Lower leg skin (tissue), 3 donors: Measurements from ENCODE around the gene ZBTB33.

Experiments used
- POLR2A ChIP-seq, 2 donors: fragments of 450-650 bp; IDR thresholded peaks; one replicate each; pipeline ENCODE4 v1.6.1; 2016 to 2017; ENCODE audit warnings: antibody characterized with exemption in 2 of 2, mild to moderate bottlenecking in 1 of 2, moderate library complexity in 1 of 2
- TF ChIP-seq, protein P1 (sequence below), 3 donors: fragments of 450-650 bp; IDR thresholded peaks; one replicate each; pipeline ENCODE4 v1.5.1; 2016; ENCODE audit warnings: antibody characterized with exemption in 3 of 3, mild to moderate bottlenecking in 3 of 3, moderate library complexity in 2 of 3

- TF ChIP-seq POLR2A (IDR thresholded peaks at IDR 0.05), result no peak
- TF ChIP-seq, protein P1, sequence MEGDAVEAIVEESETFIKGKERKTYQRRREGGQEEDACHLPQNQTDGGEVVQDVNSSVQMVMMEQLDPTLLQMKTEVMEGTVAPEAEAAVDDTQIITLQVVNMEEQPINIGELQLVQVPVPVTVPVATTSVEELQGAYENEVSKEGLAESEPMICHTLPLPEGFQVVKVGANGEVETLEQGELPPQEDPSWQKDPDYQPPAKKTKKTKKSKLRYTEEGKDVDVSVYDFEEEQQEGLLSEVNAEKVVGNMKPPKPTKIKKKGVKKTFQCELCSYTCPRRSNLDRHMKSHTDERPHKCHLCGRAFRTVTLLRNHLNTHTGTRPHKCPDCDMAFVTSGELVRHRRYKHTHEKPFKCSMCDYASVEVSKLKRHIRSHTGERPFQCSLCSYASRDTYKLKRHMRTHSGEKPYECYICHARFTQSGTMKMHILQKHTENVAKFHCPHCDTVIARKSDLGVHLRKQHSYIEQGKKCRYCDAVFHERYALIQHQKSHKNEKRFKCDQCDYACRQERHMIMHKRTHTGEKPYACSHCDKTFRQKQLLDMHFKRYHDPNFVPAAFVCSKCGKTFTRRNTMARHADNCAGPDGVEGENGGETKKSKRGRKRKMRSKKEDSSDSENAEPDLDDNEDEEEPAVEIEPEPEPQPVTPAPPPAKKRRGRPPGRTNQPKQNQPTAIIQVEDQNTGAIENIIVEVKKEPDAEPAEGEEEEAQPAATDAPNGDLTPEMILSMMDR (IDR thresholded peaks at IDR 0.05), result no peak
Measured at GRCh38 chrX:120299928-120300327, 49.3 kb downstream of the ZBTB33 start.
